HG02642 (cell line): Measurements from ENCODE around the gene ERBB4.
"Not testable (repeated sequence)": the region's sequence is repeated elsewhere in the genome, so short reads cannot be mapped to it uniquely, and the experiment has no call there.

Experiments used
- ATAC-seq: cut with Tn5 transposase; IDR thresholded peaks from one replicate; pipeline ENCODE4 v1.9.1; 2021; ENCODE audit warnings: mild to moderate bottlenecking; ENCODE audit not compliant: unreplicated experiment, poor library complexity

The ERBB4 gene

GRCh38 chr2:211591426-211591825, 947.2 kb downstream of the ERBB4 start:
- no peak for ATAC-seq

GRCh38 chr2:211568439-211568838, 970.2 kb downstream of the ERBB4 start:
- ATAC-seq, result no peak

GRCh38 chr2:211564441-211564840, 974.2 kb downstream of the ERBB4 start:
- ATAC-seq, result no peak

- ATAC-seq, result no peak
Observed at GRCh38 chr2:211545582-211545981, 993.0 kb downstream of the ERBB4 start.

- no peak for ATAC-seq
Observed at GRCh38 chr2:211534632-211535031, 1004.0 kb downstream of the ERBB4 start.

GRCh38 chr2:211524248-211524647, 1014.4 kb downstream of the ERBB4 start:
- not testable (repeated sequence) for ATAC-seq

- ATAC-seq, result no peak
Observed at GRCh38 chr2:211516537-211516936, 1022.1 kb downstream of the ERBB4 start.

GRCh38 chr2:211514049-211514448, 1024.6 kb downstream of the ERBB4 start:
- ATAC-seq, result no peak

- ATAC-seq, result no peak
Observed at GRCh38 chr2:211513446-211513845, 1025.2 kb downstream of the ERBB4 start.

- ATAC-seq, result no peak
Observed at GRCh38 chr2:211512806-211513205, 1025.8 kb downstream of the ERBB4 start.

- ATAC-seq, result no peak
Observed at GRCh38 chr2:211503856-211504255, 1034.7 kb downstream of the ERBB4 start.

- no peak for ATAC-seq
Observed at GRCh38 chr2:211503198-211503597, 1035.4 kb downstream of the ERBB4 start.

GRCh38 chr2:211498551-211499205, 1039.9 kb downstream of the ERBB4 start:
- no peak for ATAC-seq

GRCh38 chr2:211495339-211495738, 1043.3 kb downstream of the ERBB4 start:
- ATAC-seq, result no peak

GRCh38 chr2:211494536-211494935, 1044.1 kb downstream of the ERBB4 start:
- no peak for ATAC-seq

GRCh38 chr2:211494085-211494484, 1044.5 kb downstream of the ERBB4 start:
- ATAC-seq, result no peak

- ATAC-seq, result no peak
Observed at GRCh38 chr2:211487733-211488132, 1050.9 kb downstream of the ERBB4 start.

GRCh38 chr2:211479536-211480150, 1059.0 kb downstream of the ERBB4 start:
- no peak for ATAC-seq

- no peak for ATAC-seq
Observed at GRCh38 chr2:211477537-211478275, 1060.9 kb downstream of the ERBB4 start.

GRCh38 chr2:211473116-211473515, 1065.5 kb downstream of the ERBB4 start:
- no peak for ATAC-seq

GRCh38 chr2:211469664-211470059, 1068.9 kb downstream of the ERBB4 start:
- no peak for ATAC-seq
